Lung (tissue), 12 donors: Measurements from ENCODE around the gene RGS5. TPM values are rescaled to one million over a fixed set of nuclear protein-coding genes. Genes with fewer than 3 reads are reported as not detected.

ENCODE experiments used
- ATAC-seq: fragments of 200-7000 bp; cut with Tn5 transposase; one replicate; pipeline ENCODE4 v1.9.1; 2020; ENCODE audit warnings: moderate number of reproducible peaks; ENCODE audit not compliant: insufficient read depth, low FRiP score
- DNase-seq, 3 donors: peaks; one replicate each; pipeline ENCODE4 v3.0.0-alpha.2; 2013 to 2017
- H3K27ac ChIP-seq, 2 donors: one replicate each; pipeline ENCODE4 v1.5.1; 2013; ENCODE audit warnings: mild to moderate bottlenecking in 2 of 2, moderate library complexity in 2 of 2, control low read depth in 1 of 2, inconsistent platforms in 1 of 2, low read depth in 1 of 2, low read length in 1 of 2
- H3K27me3 ChIP-seq, 3 donors: one replicate each; pipeline ENCODE4 v1.5.1; 2013; ENCODE audit warnings: low read length in 2 of 3; ENCODE audit not compliant: control insufficient read depth in 3 of 3, insufficient read depth in 3 of 3
- H3K36me3 ChIP-seq, 4 donors: one replicate each; pipeline ENCODE4 v1.5.1; 2013; ENCODE audit warnings: low read length in 4 of 4, mild to moderate bottlenecking in 1 of 4, moderate library complexity in 1 of 4; ENCODE audit not compliant: control insufficient read depth in 4 of 4, insufficient read depth in 4 of 4
- H3K4me1 ChIP-seq, 5 donors: one replicate each; pipeline ENCODE4 v1.5.1; 2013; ENCODE audit warnings: low read length in 5 of 5, mild to moderate bottlenecking in 2 of 5, moderate library complexity in 1 of 5; ENCODE audit not compliant: control insufficient read depth in 5 of 5, insufficient read depth in 5 of 5
- H3K4me3 ChIP-seq: one replicate; pipeline ENCODE4 v1.5.1; 2013; ENCODE audit warnings: mild to moderate bottlenecking, control low read depth, moderate library complexity
- H3K9ac ChIP-seq, 2 donors: one replicate each; pipeline ENCODE4 v1.5.1; 2013; ENCODE audit warnings: low read length in 2 of 2, control low read depth in 1 of 2; ENCODE audit not compliant: insufficient read depth in 1 of 2
- H3K9me3 ChIP-seq, 4 donors: one replicate each; pipeline ENCODE4 v1.5.1; 2013; ENCODE audit warnings: low read length in 3 of 4, mild to moderate bottlenecking in 1 of 4, moderate library complexity in 1 of 4; ENCODE audit not compliant: control insufficient read depth in 4 of 4, insufficient read depth in 3 of 4
- CTCF ChIP-seq: IDR thresholded peaks from 2 replicates; pipeline ENCODE4 v1.5.1; 2012; ENCODE audit warnings: mild to moderate bottlenecking; ENCODE audit errors: control extremely low read depth, extremely low read depth
- WGBS, 2 donors: extraction: QIAGEN DNeasy Blood & Tissue Kit; methylation state at CpG; one replicate each; pipeline ENCODE4 v1.1.7; 2013; 5-methylcytosine and 5-hydroxymethylcytosine counted together
- polyA plus RNA-seq, 2 donors: library from polyadenylated mRNA; stranded (reverse); fragments of 200-250 nt; gene quantifications; one replicate each; pipeline ENCODE4 v1.2.1, GENCODE V29; 2013
- total RNA-seq, 2 donors: library from RNA; depleted of rRNA in 1 of 2; stranded (reverse); fragments of >200 nt in 1 of 2; gene quantifications; one replicate each; pipeline ENCODE4 v1.2.1, GENCODE V29; 2014 to 2021
- donor health status: control.
- donor health status: control.
- donor health status: Bipolar disorder and iron deficiency.
- donor health status: healthy.
- donor health status: DM: yes; HTN: yes; CAD: no.

The RGS5 gene
- total and polyA plus RNA-seq, 4 donors = 10.3 to 77.2 (median 43.5) TPM

GRCh38 chr1:163169553-163169952 lies 33.2 kb downstream of the RGS5 start:
- Histone ChIP-seq H3K9me3 (no peaks in the 10 kb centered on the region), H3K36me3 (no peaks in the 10 kb centered on the region), H3K4me3 (no peak overlapping the region), H3K27ac (no peak overlapping the region), H3K9ac (no peak overlapping the region), H3K27me3 (no peaks in the 10 kb centered on the region), H3K4me1 (peaks cover 0 to 22% (median 0%) of the 10 kb centered on the region in 5 donors)
- WGBS, 2 donors = 86 to 91% methylated on average over 1 of the region's 1 CpG
- DNase-seq (no peak), ATAC-seq (no peak)
- TF ChIP-seq CTCF = no peak

GRCh38 chr1:163168053-163168452 lies 34.7 kb downstream of the RGS5 start:
- no peak overlapping the region for H3K9ac ChIP-seq
- peak; percentile 48 for ATAC-seq
- peaks cover 0 to 18% (median 0%) of the 10 kb centered on the region in 5 donors for H3K4me1 ChIP-seq
- 32 to 61% methylated on average over 1 of the region's 1 CpG for WGBS, 2 donors
- no peaks in the 10 kb centered on the region for H3K36me3 ChIP-seq
- peak in 2 of 3 donors; percentile 21 to 68 for DNase-seq
- no peaks in the 10 kb centered on the region for H3K9me3 ChIP-seq
- no peak overlapping the region for H3K27ac ChIP-seq
- no peaks in the 10 kb centered on the region for H3K27me3 ChIP-seq
- H3K4me3 ChIP-seq = no peak overlapping the region
- TF ChIP-seq CTCF = no peak

- DNase-seq = peak in 1 of 3 donors; percentile 34
- 62 to 69% methylated on average over 6 of the region's 6 CpGs for WGBS, 2 donors
- Histone ChIP-seq H3K27ac (peak overlapping the region in 1 of 2 donors; percentile 3), H3K4me3 (no peak overlapping the region), H3K27me3 (no peaks in the 10 kb centered on the region), H3K36me3 (no peaks in the 10 kb centered on the region), H3K9me3 (no peaks in the 10 kb centered on the region), H3K9ac (no peak overlapping the region), H3K4me1 (peaks cover 0 to 13% (median 0%) of the 10 kb centered on the region in 5 donors)
- no peak for TF ChIP-seq CTCF
- no peak for ATAC-seq
Measured at GRCh38 chr1:163166886-163167555, 35.7 kb downstream of the RGS5 start.

- Histone ChIP-seq H3K27ac (no peak overlapping the region), H3K27me3 (no peaks in the 10 kb centered on the region), H3K4me1 (peaks cover 0 to 14% (median 0%) of the 10 kb centered on the region in 5 donors), H3K9ac (no peak overlapping the region), H3K9me3 (no peaks in the 10 kb centered on the region), H3K36me3 (no peaks in the 10 kb centered on the region), H3K4me3 (no peak overlapping the region)
- WGBS, 2 donors = 92 to 94% methylated on average over 2 of the region's 2 CpGs
- no peak for DNase-seq
- TF ChIP-seq CTCF = no peak
- ATAC-seq = no peak
Measured at GRCh38 chr1:163165119-163165518, 37.6 kb downstream of the RGS5 start.
